Neuronal stem cell (in vitro differentiated cells): ENCODE results near the gene TBPL2. TPM values are rescaled to one million over a fixed set of nuclear protein-coding genes. Genes with fewer than 3 reads are reported as not detected.

ENCODE experiments used
- DNase-seq: peaks from one replicate; pipeline ENCODE4 v3.0.0-alpha.2; 2013; ENCODE audit warnings: low spot score
- H2AFZ ChIP-seq: one replicate; pipeline ENCODE4 v1.6.1; 2013; ENCODE audit warnings: mild to moderate bottlenecking, low read length, inconsistent platforms
- H2AK5ac ChIP-seq: 2 replicates; pipeline ENCODE4 v1.6.1; 2013; ENCODE audit warnings: low read depth, mild to moderate bottlenecking, inconsistent platforms, low read length, moderate library complexity, mixed read lengths
- H2BK120ac ChIP-seq: 2 replicates; pipeline ENCODE4 v1.6.1; 2013; ENCODE audit warnings: low read depth, mild to moderate bottlenecking, inconsistent platforms, low read length, moderate library complexity, mixed read lengths
- H2BK12ac ChIP-seq: one replicate; pipeline ENCODE4 v1.6.1; 2013; ENCODE audit warnings: low read length, inconsistent platforms
- H2BK15ac ChIP-seq: 2 replicates; pipeline ENCODE4 v1.6.1; 2013; ENCODE audit warnings: mild to moderate bottlenecking, low read length, inconsistent platforms, mixed read lengths
- H2BK5ac ChIP-seq: one replicate; pipeline ENCODE4 v1.6.1; 2013; ENCODE audit warnings: inconsistent platforms, mild to moderate bottlenecking, low read length, moderate library complexity
- H3K14ac ChIP-seq: one replicate; pipeline ENCODE4 v1.6.1; 2013; ENCODE audit warnings: low read length, inconsistent platforms
- H3K18ac ChIP-seq: 2 replicates; pipeline ENCODE4 v1.6.1; 2013; ENCODE audit warnings: low read length, inconsistent platforms
- H3K23ac ChIP-seq: 2 replicates; pipeline ENCODE4 v1.6.1; 2013; ENCODE audit warnings: low read depth, mild to moderate bottlenecking, mixed read lengths, low read length, inconsistent platforms; ENCODE audit not compliant: poor library complexity
- H3K27ac ChIP-seq: replicated peaks from 3 replicates; pipeline ENCODE4 v1.5.1; 2013; ENCODE audit warnings: low read length, inconsistent platforms
- H3K27me3 ChIP-seq, 3 experiments: 2 replicates each; pipeline ENCODE4 v1.6.1; 2013; ENCODE audit warnings: low read length in 3 of 3, mild to moderate bottlenecking in 2 of 3, inconsistent platforms in 1 of 3, low read depth in 1 of 3, mixed read lengths in 1 of 3, moderate library complexity in 1 of 3; ENCODE audit not compliant: control insufficient read depth in 3 of 3, insufficient read depth in 3 of 3
- H3K36me3 ChIP-seq, 2 donors: replicated peaks in 1 of 2; 2 replicates each; pipeline ENCODE4 v1.6.1; 2013; ENCODE audit warnings: low read length in 2 of 2; ENCODE audit not compliant: control insufficient read depth in 2 of 2, insufficient read depth in 2 of 2
- H3K4ac ChIP-seq: 2 replicates; pipeline ENCODE4 v1.6.1; 2013; ENCODE audit warnings: inconsistent platforms, mild to moderate bottlenecking, low read length, moderate library complexity
- H3K4me1 ChIP-seq, 2 donors: 1 replicate in 1 of 2; 2 replicates in 1 of 2; pipeline ENCODE4 v1.6.1; 2013; ENCODE audit warnings: low read length in 2 of 2, low read depth in 1 of 2; ENCODE audit not compliant: control insufficient read depth in 2 of 2, insufficient read depth in 1 of 2
- H3K4me2 ChIP-seq: one replicate; pipeline ENCODE4 v1.6.1; 2013; ENCODE audit warnings: mild to moderate bottlenecking, low read length, inconsistent platforms; ENCODE audit not compliant: insufficient read depth, poor library complexity, severe bottlenecking
- H3K4me3 ChIP-seq, 2 donors: 2 replicates each; pipeline ENCODE4 v1.5.1; 2013; ENCODE audit warnings: low read length in 2 of 2, mild to moderate bottlenecking in 2 of 2, inconsistent platforms in 1 of 2, moderate library complexity in 1 of 2
- H3K79me1 ChIP-seq: one replicate; pipeline ENCODE4 v1.6.1; 2013; ENCODE audit warnings: low read depth, mild to moderate bottlenecking, inconsistent platforms, low read length, moderate library complexity
- H3K9ac ChIP-seq: one replicate; pipeline ENCODE4 v1.6.1; 2013; ENCODE audit warnings: mild to moderate bottlenecking, low read depth, low read length, inconsistent platforms; ENCODE audit not compliant: poor library complexity
- H3K9me3 ChIP-seq, 2 donors: replicated peaks in 1 of 2; 2 replicates each; pipeline versions ENCODE3 to v1.6.1; 2013; ENCODE audit warnings: low read length in 2 of 2, mild to moderate bottlenecking in 2 of 2, inconsistent platforms in 1 of 2, low read depth in 1 of 2, mixed read lengths in 1 of 2, moderate library complexity in 1 of 2; ENCODE audit not compliant: control insufficient read depth in 2 of 2, insufficient read depth in 1 of 2
- H4K8ac ChIP-seq: one replicate; pipeline ENCODE4 v1.6.1; 2013; ENCODE audit warnings: low read depth, mild to moderate bottlenecking, inconsistent platforms, low read length, moderate library complexity
- H4K91ac ChIP-seq: one replicate; pipeline ENCODE4 v1.6.1; 2013; ENCODE audit warnings: low read length, low read depth, mild to moderate bottlenecking, inconsistent platforms; ENCODE audit not compliant: poor library complexity
- WGBS, 2 donors: extraction: QIAGEN DNeasy Blood & Tissue Kit; methylation state at CpG; one replicate each; pipeline ENCODE4 v1.1.7; 2013; ENCODE audit warnings: missing lambda C conversion rate in 2 of 2, mixed read lengths in 1 of 2; ENCODE audit not compliant: insufficient read length in 2 of 2, insufficient replicate concordance in 1 of 2; ENCODE audit errors: extremely low coverage in 2 of 2; 5-methylcytosine and 5-hydroxymethylcytosine counted together
- small RNA-seq: library from polyadenylated mRNA; stranded (forward); fragments of <200 nt; extraction: miRNeasy Mini kit (QIAGEN cat#:217004); gene quantifications from one replicate; pipeline ENCODE3, GENCODE V24; 2013; ENCODE audit not compliant: insufficient read depth

The TBPL2 gene

DNA sequence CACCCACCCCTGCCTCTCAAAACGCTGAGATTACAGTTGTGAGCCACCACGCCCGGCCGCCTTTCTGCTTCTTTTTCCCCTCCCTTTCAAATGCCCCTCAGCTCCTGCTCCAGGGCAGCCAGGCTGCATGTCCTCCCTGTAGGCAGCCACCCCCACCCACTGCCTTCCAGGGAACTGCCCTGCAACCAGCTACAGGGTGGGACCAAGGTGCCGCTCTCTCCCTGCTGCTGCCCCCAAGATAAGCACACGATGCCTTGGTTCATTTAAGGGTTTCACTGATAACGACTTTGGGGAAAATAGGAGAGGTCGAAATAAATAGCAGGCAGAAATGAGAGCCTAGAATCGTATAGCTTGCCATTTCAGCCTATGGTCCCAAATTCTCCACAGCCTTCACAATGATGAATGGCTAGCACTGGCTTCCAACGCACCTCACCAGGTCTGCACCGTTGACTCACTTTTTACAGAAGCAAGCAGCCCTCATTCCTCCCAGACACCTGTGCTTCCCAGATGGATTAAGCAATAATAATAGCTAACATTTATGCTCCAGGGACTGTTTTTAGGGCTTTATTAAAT lies 69.4 kb downstream of the TBPL2 start:
- Histone ChIP-seq H3K18ac (no peak overlapping the region), H3K9ac (no peak overlapping the region), H2BK15ac (no peak overlapping the region), H3K23ac (no peak overlapping the region), H3K14ac (no peak overlapping the region), H4K91ac (no peak overlapping the region), H2AK5ac (no peak overlapping the region), H3K79me1 (no peaks in the 10 kb centered on the region), H2BK12ac (no peak overlapping the region), H2BK5ac (no peak overlapping the region), H3K4ac (no peak overlapping the region), H2BK120ac (no peak overlapping the region), H4K8ac (no peak overlapping the region), H3K27ac (no peak overlapping the region), H3K4me2 (no peak overlapping the region), H3K4me1 (no peaks in the 10 kb centered on the region), H3K36me3 (peaks cover 7 to 61% of the 10 kb centered on the region in 2 donors), H3K9me3 (no peaks in the 10 kb centered on the region), H3K27me3 (no peaks in the 10 kb centered on the region), H2AFZ (no peak overlapping the region), H3K4me3 (no peak overlapping the region)
- no peak for DNase-seq
- no CpG with 5 or more reads among the region's 11 CpGs for WGBS, 2 donors

DNA sequence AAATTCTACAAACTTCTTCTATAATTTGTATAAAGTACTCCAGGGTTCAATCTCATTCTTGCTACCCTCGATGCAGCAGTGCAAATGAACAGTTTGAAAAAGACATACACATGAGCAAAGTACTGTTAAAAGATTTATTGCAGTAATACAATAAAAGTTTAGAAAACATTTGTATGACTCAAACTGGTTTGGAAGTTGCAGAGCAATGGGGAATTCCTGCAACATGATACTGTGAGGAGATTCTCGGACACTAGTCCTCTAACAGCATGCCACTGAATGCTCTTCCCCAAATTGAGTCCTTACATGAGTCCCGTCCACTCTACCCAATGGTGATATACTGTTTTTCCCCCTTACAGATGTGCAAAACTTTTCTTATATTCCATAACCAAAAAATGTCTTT lies 74.1 kb downstream of the TBPL2 start:
- Histone ChIP-seq H4K91ac (no peak overlapping the region), H3K27ac (no peak overlapping the region), H2BK5ac (no peak overlapping the region), H2BK120ac (no peak overlapping the region), H3K4me3 (no peak overlapping the region), H2BK15ac (no peak overlapping the region), H3K9me3 (no peaks in the 10 kb centered on the region), H2AK5ac (no peak overlapping the region), H4K8ac (no peak overlapping the region), H2AFZ (no peak overlapping the region), H3K23ac (no peak overlapping the region), H3K4ac (no peak overlapping the region), H3K4me2 (no peak overlapping the region), H3K18ac (no peak overlapping the region), H2BK12ac (no peak overlapping the region), H3K4me1 (no peaks in the 10 kb centered on the region), H3K36me3 (peaks cover 7 to 42% of the 10 kb centered on the region in 2 donors), H3K14ac (no peak overlapping the region), H3K27me3 (no peaks in the 10 kb centered on the region), H3K9ac (no peak overlapping the region), H3K79me1 (no peaks in the 10 kb centered on the region)
- DNase-seq: no peak
- no CpG with 5 or more reads among the region's 3 CpGs for WGBS, 2 donors

Small RNA genes within 50 kb of the gene (small RNA-seq; reads per million reads assigned to genes)
- gene AL356801.1: not detected
